GM19372 (cell line): ENCODE data around the gene TIAM2.
"Not testable (repeated sequence)": the region's sequence is repeated elsewhere in the genome, so short reads cannot be mapped to it uniquely, and the experiment has no call there.

ENCODE experiments used
- ATAC-seq: cut with Tn5 transposase; IDR thresholded peaks from one replicate; pipeline ENCODE4 v1.9.1; 2021; ENCODE audit warnings: mild to moderate bottlenecking, low read depth, moderate library complexity; ENCODE audit not compliant: unreplicated experiment

Gene TIAM2

DNA sequence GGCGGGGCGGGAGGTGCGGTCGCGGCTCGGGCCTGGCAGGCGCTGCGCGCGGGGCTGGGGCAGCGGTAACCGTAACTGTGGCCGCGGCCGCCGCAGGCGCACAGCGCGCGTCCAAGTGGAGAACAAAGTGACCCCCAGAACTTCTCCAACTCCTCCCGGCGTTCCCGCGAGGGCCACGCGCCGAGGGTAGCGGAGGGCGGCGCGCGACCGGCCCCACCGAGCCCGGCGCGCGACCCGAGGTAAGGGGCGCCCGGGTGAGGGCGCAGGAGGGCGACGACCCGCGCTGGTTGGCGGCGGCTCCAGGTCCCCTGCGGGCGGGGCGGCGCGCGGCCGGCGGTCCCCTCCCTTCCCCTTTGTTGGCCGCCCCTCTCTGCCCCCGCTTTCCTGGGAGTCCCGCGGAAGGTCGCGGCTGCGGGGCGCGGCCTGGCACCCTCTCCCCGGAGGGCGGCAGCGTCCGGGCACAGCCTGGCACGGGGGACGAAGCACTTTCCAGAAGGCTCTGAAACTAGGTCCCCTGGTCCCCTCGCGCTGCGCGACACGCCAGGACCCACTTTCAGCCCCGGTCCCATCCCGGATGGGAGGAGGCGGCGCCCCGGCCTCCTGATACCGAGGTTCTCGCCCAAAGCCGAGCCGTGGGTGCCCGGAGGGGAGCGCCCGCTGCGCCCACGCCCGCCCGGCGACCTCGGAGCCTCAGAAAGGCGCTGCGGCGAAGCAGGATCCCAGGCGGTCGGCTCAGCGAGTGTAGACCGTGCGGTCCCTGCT, at the start of gene TIAM2:
Gene TIAM2, plus strand, starts transcription at position 62 of the 762 bp plus-strand sequence. CDS start 133,909 bp downstream, outside the sequence.
- ATAC-seq = no peak

DNA sequence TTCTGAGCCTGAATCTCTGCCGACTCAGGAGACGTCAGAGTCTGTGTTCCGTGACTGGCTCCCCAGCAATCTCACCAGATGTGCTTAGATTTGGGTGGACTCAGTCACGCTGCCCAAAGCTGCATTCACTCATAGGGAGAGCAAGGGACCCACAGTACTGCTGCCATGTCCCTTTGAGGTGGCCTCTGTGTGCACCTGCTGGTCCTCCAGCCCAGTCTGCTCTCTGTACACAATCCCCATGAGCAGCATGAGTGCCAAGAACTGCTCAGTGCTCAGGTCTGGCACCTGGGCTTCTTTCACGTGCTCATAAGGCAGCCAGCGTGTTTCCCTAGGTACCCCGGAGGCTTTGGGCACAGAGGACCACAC, 44.2 kb upstream of the TIAM2 start:
- ATAC-seq = no peak

DNA sequence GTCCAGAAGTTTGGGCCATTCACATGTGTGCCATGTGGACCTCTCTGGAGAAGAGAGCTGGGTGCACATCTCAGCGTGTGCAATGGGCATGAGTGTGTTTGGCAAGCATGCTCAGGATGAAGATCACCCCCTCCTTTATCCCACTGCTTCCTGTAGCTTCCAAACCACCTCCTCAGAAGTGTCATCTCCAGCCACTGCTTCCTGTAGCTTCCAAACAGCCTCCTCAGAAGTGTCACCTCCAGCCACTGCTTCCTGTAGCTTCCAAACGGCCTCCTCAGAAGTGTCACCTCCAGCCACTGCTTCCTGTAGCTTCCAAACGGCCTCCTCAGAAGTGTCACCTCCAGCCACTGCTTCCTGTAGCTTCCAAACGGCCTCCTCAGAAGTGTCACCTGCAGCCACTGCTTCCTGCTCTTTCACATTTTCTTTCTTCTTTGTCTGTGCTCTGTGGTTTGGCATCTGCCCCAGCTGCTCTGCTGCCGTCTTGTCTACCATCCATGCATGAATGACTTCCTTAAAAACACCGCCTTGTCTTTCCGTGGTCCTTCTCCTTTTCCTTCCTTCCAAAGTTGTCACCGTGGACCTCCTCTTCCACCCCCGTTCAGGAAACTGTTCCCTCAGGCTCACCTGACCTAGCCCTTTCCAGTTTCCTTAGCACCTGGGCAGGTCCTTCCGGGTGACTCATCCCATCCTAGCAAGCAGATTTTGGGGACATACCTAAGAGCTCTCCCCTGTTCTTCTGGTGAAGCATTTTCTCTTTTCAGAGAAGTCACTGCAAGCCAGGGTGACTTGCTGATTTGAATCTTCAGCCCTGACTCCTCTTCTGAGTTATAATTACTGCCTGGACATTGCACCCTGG, 43.5 kb upstream of the TIAM2 start:
- peak; percentile 89 for ATAC-seq

DNA sequence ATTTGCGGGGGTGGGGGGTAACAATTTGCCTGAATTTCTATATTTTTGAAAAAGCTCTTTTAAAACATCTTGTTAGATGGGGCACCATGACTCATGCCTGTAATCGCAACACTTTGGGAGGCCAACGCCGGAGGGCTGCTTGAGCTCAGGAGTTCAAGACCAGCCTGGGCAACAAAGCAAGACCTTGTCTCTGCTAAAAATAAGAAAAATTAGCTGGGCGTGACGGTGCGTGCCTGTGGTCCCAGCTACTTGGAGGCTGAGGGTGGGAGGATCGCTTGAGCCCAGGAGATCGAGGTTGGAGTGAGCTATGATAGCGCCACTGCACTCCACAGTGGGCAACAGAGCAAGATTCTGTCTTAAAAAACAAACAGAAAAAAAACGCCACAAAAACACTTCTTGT, 41.5 kb upstream of the TIAM2 start:
- no peak for ATAC-seq

DNA sequence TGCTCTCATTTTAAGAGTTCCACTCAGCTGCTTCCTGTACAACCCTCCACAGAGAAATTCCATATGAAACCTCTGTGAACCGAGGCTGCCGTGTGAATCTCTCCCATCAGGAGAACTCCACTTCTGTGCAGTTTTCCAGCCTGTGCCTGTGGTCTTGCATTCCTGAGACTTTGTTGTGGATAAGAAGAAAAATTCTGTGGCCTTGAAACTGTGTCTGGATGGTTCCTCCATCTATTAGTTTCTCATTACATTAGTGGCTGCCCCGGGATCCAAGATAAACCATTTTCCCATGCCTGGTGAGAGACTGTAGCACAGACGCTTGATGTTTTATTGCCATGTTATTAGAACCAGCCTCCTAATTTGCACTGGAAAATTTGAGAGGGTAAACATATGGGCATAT, 40.8 kb upstream of the TIAM2 start:
- no peak for ATAC-seq

DNA sequence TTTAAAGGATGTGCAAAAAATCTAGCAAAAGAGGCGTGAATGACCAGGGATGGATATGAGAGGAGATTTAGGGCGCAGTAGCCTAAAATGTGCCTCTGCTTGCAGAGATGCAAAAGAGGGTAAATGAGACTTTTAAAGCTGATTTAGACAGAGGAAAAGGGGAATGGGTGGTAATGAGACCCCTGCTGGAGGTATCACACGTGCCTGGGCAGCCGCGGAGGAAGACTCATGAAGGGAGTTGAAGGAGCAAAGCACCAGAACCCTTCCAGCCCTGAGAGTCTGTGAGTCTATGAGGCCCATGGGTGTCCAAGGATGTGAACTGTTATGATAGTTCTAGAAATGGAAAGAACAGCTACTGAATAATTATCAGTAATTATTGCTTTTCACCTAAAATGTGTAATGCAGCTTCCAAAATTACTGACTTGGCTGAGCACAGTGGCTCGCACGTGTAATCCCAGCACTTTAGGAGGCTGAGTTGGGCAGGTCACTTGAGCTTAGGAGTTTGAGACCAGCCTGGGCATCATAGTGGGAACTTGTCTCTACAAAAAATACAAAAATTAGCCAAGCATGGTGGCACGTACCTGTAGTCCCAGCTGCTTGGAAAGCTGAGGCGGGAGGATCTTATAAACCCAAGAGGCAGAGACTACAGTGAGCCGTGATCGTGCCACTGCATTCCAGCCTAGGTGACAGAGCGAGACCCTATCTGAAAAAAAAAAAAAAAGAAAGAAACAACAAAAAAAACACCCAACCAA, 38.2 kb upstream of the TIAM2 start:
- no peak for ATAC-seq

DNA sequence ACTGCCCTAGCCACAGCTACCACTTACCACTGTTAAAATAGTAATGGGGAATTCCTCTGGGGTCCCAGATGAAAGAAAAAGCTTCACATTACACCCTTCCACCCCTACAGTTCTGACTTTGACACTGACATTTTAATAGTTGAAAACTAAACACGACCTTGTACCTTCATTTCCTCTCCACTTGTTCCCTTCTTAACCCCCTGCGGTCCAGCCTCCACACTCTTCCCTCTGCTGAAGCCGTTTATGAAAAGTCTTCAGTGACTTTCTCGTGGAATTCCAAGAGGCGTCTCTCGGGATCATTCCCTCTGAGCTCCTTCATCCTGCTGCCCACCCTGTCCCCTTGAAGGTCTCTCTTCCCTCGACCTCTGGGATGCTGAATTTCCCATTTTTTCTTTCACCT, 36.6 kb upstream of the TIAM2 start:
- no peak for ATAC-seq

DNA sequence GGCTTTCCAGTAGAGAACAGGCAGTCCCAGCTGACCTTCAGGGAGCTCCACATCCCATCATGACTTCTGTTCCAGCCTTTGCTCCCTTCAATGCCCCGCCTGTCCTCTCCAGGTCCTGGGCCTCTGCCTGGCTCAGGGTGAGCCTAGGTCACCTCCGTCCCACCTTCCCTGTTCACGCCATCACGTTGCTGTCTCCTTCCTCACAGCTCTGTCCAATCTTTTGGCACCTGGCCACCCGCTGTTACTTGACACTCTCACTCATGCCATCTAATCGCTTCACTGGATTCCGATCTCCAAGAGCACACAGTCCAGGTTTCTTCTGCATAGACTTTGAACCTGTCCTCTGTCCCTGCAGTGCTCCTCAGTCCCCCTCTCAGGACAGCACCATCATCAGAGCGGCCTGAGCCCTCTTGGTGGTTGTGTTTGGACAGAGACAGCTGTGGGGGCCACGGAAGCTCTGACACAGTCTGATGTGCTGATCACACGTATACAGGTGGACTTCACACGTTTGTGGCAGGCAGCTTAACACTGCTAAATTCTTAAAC, 34.7 kb upstream of the TIAM2 start:
- no peak for ATAC-seq

DNA sequence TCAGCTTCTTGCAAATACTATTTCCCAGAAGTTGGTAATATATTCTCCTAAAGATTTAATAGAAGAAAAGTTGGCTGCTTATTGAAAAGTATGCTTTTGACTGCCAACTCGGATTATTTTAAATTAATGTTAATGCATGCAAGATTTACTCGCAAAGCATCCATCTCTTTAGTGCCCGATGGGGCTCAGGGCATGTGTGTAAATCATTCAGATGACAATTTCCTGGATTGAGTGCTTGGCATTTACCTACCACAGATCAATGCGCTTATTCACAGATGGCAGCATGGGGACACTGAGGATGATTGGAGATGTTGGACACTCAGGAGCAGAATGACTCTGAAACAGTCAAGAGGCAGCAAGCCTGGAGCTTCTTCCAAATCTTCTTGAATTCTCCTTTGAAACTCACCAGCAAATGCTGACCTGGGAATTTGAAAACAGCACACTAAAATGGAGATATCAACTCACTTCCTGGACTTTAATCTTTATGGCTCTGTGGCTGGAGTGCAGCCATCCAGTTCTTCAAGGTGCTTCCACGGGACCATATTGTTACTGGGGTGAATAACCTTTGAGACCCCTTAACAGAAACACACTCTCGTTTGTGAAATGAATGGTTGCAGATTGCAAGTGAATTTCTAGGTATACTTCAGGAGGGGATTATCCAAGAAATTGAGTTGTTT, 34.1 kb upstream of the TIAM2 start:
- ATAC-seq = no peak

DNA sequence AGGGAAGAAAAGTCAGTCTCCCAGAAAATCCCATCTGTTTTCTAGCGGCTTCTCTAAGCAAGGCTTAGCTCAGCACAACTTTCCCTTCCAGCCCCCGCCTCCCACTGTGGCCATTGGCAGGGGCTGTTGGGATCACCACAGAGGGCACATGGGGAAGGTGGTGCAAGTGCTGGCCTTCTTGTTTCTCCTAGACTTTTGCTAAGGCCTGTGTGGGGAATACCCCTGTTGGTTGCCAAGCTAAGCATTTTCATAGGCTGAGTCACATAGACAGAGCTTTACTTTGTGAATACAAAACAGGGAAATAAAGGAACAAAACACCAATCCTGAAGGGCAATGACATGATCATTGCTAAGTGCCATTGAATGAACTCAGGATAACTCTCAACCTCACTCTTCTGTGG, 32.4 kb upstream of the TIAM2 start:
- ATAC-seq = no peak

DNA sequence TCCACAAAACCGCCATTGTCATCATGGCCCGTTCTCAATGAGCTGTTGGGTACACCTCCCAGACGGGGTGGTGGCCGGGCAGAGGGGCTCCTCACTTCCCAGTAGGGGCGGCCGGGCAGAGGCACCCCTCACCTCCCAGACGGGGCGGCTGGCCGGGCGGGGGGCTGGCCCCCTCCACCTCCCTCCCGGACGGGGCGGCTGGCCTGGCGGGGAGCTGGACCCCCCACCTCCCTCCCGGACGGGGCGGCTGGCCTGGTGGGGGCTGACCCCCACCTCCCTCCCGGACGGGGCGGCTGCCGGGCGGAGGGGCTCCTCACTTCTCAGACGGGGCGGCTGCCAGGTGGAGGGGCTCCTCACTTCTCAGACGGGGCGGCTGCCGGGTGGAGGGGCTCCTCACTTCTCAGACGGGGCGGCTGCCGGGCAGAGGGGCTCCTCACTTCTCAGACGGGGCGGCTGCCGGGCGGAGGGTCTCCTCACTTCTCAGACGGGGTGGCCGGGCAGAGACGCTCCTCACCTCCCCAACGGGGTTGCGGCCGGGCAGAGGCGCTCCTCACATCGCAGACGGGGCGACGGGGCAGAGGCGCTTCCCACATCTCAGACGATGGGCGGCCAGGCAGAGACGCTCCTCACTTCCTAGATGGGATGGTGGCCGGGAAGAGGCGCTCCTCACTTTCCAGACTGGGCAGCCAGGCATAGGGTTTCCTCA, 28.9 kb upstream of the TIAM2 start:
- ATAC-seq = not testable (repeated sequence)

DNA sequence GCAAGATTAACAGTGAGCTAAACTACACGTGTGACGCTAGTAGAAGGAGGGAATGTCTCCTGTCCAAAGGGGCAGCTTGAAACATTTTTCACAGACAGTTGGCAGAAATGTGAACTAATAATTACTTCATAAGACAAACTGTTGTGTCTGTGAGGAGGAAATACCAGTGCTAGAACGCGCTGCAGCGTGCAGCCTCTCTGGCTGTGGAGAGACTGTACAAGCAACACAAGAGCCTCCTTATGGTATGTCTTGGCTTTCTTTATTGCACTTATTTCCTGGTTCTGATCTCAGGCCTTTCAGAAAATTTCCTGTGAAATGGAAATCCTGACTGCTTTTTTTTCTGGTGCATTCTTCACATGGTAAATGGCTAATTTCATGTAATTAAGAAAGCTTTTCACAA, 25.3 kb upstream of the TIAM2 start:
- ATAC-seq = no peak

DNA sequence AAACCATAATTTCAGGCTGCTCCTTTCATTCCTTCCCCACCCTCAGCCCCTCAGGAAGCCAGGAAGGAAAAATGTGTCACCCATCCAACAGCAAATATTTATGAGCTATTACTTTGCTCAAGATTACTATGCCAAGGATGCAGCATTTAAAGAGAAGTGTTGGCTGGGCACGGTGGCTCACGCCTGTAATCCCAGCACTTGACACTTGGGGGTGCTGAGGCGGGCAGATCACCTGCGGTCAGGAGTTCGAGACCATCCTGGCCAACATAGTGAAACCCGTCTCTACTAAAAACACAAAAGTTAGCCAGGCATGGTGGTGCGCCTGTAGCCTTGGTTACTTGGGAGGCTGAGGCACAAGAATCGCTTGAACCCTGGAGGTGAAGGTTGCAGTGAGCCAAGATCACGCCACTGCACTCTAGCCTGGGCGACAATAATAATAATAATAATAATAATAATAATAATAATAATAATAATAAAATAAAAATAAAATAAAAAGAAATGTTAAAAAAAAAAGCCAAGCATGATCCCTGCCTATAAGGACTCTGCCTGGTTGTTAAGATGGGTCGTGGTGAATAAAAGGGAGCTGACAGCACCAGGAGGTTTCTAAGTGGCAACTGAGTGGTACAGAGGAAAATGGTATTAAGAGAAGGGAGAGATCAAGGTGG, 20.5 kb upstream of the TIAM2 start:
- ATAC-seq = no peak

DNA sequence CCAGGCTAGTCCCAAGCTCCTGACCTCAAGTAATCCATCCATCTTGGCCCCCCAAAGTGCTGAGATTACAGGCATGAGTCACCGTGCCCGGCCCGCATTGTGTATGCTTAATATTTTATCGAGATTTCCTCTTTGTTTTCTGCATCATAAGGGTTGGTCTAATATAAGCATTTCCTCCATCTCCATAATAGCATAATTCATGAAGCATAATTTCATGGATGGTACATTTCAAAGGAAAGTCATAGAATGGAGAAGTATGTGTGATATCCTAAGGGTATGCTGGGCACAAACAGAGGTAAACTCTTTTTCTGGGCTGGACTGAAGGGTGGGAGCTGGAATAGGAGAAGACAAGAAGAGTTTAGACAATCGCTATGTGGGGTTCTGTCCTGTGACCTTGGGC, 17.5 kb upstream of the TIAM2 start:
- ATAC-seq = no peak

DNA sequence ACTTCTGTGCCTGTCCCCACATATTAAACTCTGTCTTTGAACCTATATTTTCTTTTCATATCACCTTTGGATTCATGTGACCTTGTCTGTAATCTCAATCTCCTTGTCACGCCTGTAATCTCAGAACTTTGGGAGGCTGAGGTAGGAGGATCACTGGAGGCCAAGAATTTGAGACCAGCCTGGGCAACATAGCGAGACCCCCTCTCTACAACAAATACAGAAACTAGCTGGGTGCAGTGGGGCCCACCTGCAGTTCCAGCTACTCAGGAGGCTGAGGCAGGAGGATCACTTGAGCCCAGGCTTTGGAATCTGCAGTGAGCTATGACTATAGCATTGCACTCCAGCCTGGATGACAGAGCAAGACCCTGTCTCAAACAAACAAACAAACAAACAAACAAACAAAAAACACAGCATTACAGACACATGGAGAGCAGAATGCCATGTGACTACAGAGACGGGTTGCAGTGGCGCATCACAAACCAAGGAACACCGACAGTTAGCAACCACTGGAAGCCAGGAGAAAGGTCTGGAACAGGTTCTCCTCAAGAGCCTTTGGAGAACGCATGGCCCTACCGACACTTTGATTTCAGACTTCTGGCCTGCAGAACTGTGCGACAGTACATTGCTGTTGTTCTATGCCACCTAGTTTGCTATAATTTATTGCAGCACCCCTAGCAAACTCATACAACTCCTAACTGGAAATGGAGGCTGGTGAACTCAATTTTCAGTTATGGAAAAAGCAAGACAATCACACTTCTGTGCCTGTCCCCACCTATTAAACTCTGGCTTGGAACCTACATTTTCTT, 14.6 kb upstream of the TIAM2 start:
- no peak for ATAC-seq

DNA sequence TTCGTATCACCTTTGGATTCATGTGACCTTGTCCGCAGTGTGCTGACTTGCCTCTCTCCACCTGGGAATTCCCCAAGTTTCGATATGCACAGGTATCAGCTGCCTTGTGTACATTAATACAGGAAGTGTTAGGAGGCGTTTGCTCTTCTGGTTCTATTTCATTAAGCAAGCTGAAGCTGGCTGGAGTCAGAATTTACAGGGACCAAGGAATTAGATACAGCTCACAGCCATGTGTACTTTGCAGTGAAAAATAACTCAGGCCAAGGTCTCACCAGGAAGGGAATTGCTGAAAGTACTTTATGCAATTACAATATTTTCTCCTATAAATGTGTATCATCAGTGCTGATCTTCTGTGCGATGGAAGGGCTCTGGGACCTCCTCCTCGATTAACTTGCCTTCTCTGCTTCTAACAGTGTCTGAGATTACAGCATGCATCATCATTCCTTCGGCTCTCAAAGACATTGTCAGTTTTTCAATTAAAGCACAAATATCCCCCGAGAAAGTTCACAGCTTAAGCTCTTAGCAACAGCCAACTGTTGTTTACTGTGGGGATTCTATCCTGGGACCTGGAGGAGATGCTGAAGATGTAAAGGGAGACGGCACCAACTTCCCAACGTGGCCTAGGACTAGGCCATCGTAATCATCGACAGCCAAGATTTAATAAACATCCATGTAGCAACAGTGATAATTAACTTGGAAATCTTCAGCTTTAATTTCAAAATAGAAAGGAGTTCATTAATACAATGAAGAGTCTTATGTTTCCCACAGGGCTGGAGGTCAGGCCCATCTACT, 13.8 kb upstream of the TIAM2 start:
- peak; percentile 80 for ATAC-seq

DNA sequence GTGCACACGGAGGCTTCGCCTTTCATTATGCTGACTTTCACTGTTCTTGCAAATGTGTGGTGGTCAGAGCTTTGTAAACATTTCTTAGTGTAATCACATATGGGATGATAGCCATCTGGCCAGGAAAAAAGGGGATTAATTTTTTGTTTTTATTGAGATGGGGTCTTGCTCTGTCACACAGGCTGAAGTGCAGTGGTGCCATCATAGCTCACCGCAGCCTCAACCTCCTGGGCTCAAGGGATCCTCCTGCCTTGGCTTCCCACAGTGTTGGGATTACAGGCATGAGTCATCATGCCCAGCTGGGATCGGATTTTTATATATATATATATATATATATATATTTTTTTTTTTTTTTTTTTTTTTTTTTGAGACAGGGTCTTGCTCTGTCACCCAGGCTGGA, 11.0 kb upstream of the TIAM2 start:
- no peak for ATAC-seq

DNA sequence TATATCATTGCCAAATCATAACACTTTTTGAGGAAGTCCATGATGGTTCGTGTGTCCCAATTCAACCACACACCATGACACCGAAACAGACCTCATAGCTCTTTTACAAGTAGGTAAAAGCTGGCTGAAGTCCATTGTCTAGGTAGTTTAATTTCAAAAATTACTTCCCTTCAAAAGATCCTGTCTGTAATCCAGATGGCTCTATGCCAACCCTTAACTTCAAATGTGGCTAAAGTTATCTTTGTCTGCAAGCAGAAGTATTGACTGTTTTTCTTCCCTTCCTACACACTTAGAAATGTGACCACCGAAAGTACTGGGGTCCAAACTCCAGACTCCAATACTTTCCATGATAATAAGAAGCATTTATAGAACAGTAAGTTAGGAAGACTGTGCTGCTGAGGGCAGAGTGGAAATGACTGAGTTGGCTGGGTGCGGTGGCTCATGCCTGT, 8.3 kb upstream of the TIAM2 start:
- ATAC-seq = no peak
